Mucosa of descending colon (tissue), 3 donors: ENCODE results near the gene USP35. TPM values are rescaled to one million over a fixed set of nuclear protein-coding genes. Genes with fewer than 3 reads are reported as not detected.

Source experiments
- ATAC-seq: fragments of 200-7000 bp; cut with Tn5 transposase; one replicate; pipeline ENCODE4 v1.9.1; 2020; ENCODE audit warnings: mild to moderate bottlenecking, moderate library complexity
- DNase-seq, 3 donors: peaks; one replicate each; pipeline ENCODE4 v3.0.0-alpha.2; 2020
- H3K36me3 ChIP-seq: fragments of 200-600 bp; one replicate; pipeline ENCODE4 v1.8.0; 2021; ENCODE audit warnings: low read depth, mild to moderate bottlenecking
- H3K4me1 ChIP-seq: fragments of 200-600 bp; one replicate; pipeline ENCODE4 v1.8.0; 2021; ENCODE audit warnings: low read depth, mild to moderate bottlenecking
- H3K4me3 ChIP-seq: fragments of 200-600 bp; one replicate; pipeline ENCODE4 v1.8.0; 2021; ENCODE audit warnings: mild to moderate bottlenecking
- H3K9me3 ChIP-seq: fragments of 200-600 bp; one replicate; pipeline ENCODE4 v1.8.0; 2021; ENCODE audit warnings: mild to moderate bottlenecking
- intact Hi-C, 2 donors: fragments of 100-400 bp; cut with DNase I in 1 of 2; cut with micrococcal nuclease in 1 of 2; formaldehyde crosslinking; loops; one replicate each; pipeline versions ENCODE4 v1.11.0 to v1.11.1; 2022; cut with DNase I, micrococcal nuclease
- total RNA-seq, 3 donors: library from RNA; stranded (reverse); fragmentation: NEBNext Ultra II Directional in 2 of 3; extraction: Animal tissue kit (Norgen Biotek cat#: 25700) in 2 of 3; gene quantifications; one replicate each; pipeline versions ENCODE4 v1.2.1 to v1.2.4, GENCODE V29; 2021 to 2023
- TF ChIP-seq, protein P1 (sequence below): fragments of 200-600 bp; IDR thresholded peaks from one replicate; pipeline ENCODE4 v1.8.0; 2022; ENCODE audit warnings: antibody characterized with exemption, mild to moderate bottlenecking
- donor health status: DM: no; HTN: no; CAD: no; lungs with moderate emphysema.
- donor health status: DM: no; HTN: no; CAD: no.
- donor health status: DM: no; HTN: yes; CAD: no.

USP35 gene
- total RNA-seq, 3 donors from 2014 or later: 3.9 to 11.1 (median 4.9) TPM

DNA sequence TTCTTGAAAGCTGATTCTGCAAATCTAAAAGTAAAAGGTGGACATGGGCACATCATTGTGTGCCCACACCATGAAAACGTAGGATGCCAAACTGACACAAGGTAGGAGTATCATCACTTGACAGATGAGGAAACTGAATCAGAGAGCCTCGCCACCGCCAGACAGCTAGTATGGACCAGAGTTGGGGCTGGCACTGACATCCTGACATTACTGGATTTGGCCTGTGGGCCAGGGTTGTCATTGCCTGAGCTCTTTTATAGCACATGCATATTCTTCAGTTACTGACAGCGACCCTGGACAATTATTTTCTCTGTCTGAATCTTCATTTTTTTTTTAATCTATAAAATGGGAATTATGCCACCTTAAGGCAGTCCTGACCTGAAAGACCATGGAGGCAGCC is 16.5 kb downstream of the USP35 start:
- Histone ChIP-seq H3K9me3 (no peaks in the 10 kb centered on the region), H3K4me3 (no peak overlapping the region), H3K36me3 (no peaks in the 10 kb centered on the region), H3K4me1 (no peaks in the 10 kb centered on the region)
- TF ChIP-seq, protein P1, sequence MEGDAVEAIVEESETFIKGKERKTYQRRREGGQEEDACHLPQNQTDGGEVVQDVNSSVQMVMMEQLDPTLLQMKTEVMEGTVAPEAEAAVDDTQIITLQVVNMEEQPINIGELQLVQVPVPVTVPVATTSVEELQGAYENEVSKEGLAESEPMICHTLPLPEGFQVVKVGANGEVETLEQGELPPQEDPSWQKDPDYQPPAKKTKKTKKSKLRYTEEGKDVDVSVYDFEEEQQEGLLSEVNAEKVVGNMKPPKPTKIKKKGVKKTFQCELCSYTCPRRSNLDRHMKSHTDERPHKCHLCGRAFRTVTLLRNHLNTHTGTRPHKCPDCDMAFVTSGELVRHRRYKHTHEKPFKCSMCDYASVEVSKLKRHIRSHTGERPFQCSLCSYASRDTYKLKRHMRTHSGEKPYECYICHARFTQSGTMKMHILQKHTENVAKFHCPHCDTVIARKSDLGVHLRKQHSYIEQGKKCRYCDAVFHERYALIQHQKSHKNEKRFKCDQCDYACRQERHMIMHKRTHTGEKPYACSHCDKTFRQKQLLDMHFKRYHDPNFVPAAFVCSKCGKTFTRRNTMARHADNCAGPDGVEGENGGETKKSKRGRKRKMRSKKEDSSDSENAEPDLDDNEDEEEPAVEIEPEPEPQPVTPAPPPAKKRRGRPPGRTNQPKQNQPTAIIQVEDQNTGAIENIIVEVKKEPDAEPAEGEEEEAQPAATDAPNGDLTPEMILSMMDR: no peak
- ATAC-seq (no peak), DNase-seq (no peak)
- intact Hi-C loops: no loop called here

DNA sequence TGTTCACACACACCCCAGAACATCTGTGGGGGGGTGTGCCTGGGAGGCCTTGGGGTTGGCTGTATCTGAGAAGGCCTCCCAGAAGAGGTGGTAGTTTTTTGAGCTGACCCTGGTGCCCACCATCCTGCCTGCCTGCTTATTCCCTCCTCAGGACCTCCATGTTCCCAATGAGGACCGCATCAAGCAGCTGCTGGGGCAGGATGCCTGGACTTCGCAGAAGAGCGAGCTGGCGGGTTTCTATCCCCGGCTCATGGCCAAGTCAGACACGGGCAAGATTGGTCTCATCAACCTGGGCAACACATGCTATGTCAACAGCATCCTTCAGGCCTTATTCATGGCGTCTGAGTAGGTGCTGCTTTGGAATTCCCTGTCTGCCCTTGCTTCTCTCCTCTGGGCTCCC is 17.0 kb downstream of the USP35 start:
- Histone ChIP-seq H3K36me3 (no peaks in the 10 kb centered on the region), H3K4me3 (no peak overlapping the region), H3K4me1 (no peaks in the 10 kb centered on the region), H3K9me3 (no peaks in the 10 kb centered on the region)
- intact Hi-C loops: no loop called here
- ATAC-seq (no peak), DNase-seq (no peak)
- TF ChIP-seq, protein P1: no peak

DNA sequence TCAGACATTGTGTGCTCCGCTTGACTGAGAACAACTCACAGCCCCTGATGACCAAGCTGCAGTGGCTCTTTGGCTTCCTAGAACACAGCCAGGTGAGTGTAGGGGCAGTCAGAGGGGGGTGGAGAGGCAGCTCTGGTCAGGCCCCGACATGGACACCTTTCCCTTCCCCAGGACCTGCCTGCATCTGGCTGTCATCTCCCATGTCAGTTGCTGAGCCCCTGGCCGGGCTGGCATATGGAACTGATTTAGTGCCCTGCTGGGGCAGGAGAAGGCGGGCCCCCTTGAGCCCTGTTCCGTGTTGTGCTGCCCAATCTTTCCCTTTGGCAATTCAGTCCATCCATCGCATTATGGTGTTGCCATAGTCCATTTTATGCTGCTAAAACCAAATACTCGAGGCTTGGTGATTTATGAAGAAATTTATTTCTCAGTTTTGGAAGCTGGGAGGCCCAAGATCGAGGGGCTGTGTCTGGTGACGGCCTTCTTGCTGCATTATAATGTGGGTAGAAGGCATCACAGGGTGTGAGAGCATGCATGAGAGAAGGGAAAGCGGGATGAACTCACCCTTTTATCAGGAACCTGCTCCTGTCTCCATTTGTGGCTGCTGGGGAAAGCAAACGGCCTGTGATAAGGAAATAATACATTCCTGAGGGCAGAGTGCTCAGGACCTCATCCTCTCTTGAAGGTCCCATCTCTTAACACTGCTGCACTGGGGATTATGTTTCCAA is 19.0 kb downstream of the USP35 start:
- no peak overlapping the region for H3K4me3 ChIP-seq
- DNase-seq: no peak
- H3K36me3 ChIP-seq: no peaks in the 10 kb centered on the region
- no peaks in the 10 kb centered on the region for H3K4me1 ChIP-seq
- intact Hi-C loops: no loop called here
- H3K9me3 ChIP-seq: no peaks in the 10 kb centered on the region
- ATAC-seq: no peak
- TF ChIP-seq, protein P1: no peak

DNA sequence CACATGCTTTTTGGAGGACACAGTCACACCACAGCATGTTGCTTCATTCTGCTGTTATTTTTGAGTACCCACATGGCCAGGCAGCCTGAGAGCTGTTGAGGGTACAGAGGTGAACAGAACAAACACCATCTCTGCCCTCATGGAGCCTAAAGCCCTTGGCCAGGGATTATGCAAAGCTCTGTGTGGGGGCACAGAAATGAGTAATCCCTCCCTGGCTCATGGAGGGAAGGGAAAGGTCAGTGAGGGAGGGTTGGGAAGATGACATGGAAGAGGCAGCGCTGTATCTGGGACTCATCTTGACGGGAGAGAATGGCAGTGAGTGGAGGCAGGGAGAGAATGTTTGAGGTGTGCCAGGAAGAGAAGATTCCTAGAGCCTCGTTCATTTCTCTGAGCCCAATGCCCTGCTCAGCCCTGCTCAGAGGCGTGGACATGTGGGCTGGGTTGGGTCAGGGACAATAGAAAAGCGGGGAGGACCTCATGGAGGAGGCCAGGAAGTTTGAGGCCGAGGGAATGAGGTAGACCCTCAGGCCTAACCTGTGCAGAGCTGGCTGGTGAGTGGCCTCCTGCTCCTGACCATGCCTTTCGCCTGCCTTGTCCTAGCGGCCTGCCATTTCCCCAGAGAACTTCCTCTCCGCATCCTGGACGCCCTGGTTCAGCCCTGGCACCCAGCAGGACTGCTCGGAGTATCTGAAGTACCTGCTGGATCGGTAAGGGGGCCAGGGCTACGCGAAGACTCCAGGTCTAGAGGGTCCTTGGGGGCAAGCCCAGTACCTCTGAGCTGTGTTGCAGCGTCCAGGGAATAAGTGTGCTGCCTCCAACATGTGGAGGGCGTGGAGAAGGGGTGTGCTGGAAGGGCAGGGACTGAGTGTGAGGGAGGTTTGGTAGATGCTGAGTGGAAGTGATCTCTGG is 19.8 kb downstream of the USP35 start:
- ATAC-seq (no peak), DNase-seq (no peak)
- H3K36me3 ChIP-seq: no peaks in the 10 kb centered on the region

DNA sequence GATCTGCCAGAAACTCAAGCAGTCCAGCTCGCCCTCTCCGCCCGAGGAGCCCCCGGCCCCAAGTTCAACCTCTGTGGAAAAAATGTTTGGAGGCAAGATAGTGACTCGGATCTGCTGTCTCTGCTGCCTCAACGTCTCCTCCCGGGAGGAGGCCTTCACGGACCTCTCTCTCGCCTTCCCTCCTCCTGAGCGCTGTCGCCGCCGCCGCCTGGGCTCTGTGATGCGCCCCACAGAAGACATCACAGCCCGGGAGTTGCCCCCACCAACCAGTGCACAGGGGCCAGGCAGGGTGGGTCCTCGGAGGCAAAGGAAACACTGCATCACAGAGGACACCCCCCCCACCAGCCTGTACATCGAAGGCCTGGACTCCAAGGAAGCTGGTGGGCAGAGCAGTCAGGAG is 20.8 kb downstream of the USP35 start:
- no peak overlapping the region for H3K4me3 ChIP-seq
- no peaks in the 10 kb centered on the region for H3K9me3 ChIP-seq
- no peak for ATAC-seq
- no peaks in the 10 kb centered on the region for H3K36me3 ChIP-seq
- intact Hi-C loops: no loop called here
- no peak for DNase-seq
- TF ChIP-seq, protein P1: no peak
- H3K4me1 ChIP-seq: no peaks in the 10 kb centered on the region

More for the DNA sequence above, 19.8 kb downstream of the USP35 start:
- Histone ChIP-seq H3K4me3 (no peak overlapping the region), H3K9me3 (no peaks in the 10 kb centered on the region), H3K4me1 (no peaks in the 10 kb centered on the region)
- intact Hi-C loops: no loop called here
- TF ChIP-seq, protein P1: no peak
